Pancreas (tissue), 10 donors: ENCODE data around the gene SORCS3. TPM values are rescaled to one million over a fixed set of nuclear protein-coding genes. Genes with fewer than 3 reads are reported as not detected.

Source experiments
- ATAC-seq, 4 donors: fragments of 200-7000 bp; cut with Tn5 transposase; one replicate each; pipeline versions ENCODE4 v1.8.0 to v1.9.1; 2020; ENCODE audit warnings: mild to moderate bottlenecking in 4 of 4, moderate library complexity in 4 of 4
- DNase-seq, 6 donors: peaks; one replicate each; pipeline ENCODE4 v3.0.0-alpha.2; 2020
- FAIRE-seq: peaks from 2 replicates; lab custom pipeline; 2012; peaks lifted over from hg19 to GRCh38; lab: Jason Lieb, UNC
- H3K27ac ChIP-seq, 4 donors: fragments of 200-600 bp; sonication (generic); 1 replicate in 3 of 4; 2 replicates in 1 of 4; pipeline versions ENCODE4 v1.5.0 to v1.8.0; 2020
- H3K27me3 ChIP-seq, 4 donors: fragments of 200-600 bp; one replicate each; pipeline ENCODE4 v1.8.0; 2021
- H3K36me3 ChIP-seq, 3 donors: fragments of 200-600 bp; sonication (generic) in 1 of 3; one replicate each; pipeline versions ENCODE4 v1.5.0 to v1.8.0; 2020 to 2021
- H3K4me1 ChIP-seq, 3 donors: fragments of 200-600 bp; one replicate each; pipeline ENCODE4 v1.8.0; 2021
- H3K4me3 ChIP-seq, 4 donors: fragments of 200-600 bp; sonication (generic) in 2 of 4; one replicate each; pipeline versions ENCODE4 v1.5.0 to v1.8.0; 2020 to 2021
- H3K9me3 ChIP-seq, 4 donors: fragments of 200-600 bp; one replicate each; pipeline ENCODE4 v1.8.0; 2021
- CTCF ChIP-seq, 4 donors: fragments of 200-600 bp; sonication (generic) in 3 of 4; IDR thresholded peaks; one replicate each; pipeline versions ENCODE4 v1.5.0 to v1.8.0; 2021; ENCODE audit warnings: antibody characterized with exemption in 4 of 4
- WGBS, 2 donors: extraction: QIAGEN DNeasy Blood & Tissue Kit; methylation state at CpG; one replicate each; pipeline ENCODE4 v1.1.7; 2013; 5-methylcytosine and 5-hydroxymethylcytosine counted together
- intact Hi-C, 3 donors: fragments of 100-400 bp; cut with DNase I; formaldehyde crosslinking; loops; one replicate each; pipeline versions ENCODE4 v1.11.1 to v1.14.2; 2022
- polyA plus RNA-seq, 2 donors: library from polyadenylated mRNA; stranded (reverse); fragments of 200-250 nt; gene quantifications; one replicate each; pipeline ENCODE4 v1.2.3, GENCODE V29; 2013
- total RNA-seq, 6 donors: library from RNA; stranded (reverse); fragmentation: NEBNext Ultra II Directional in 4 of 6; extraction: Animal tissue kit (Norgen Biotek cat#: 25700) in 4 of 6; gene quantifications; one replicate each; pipeline versions ENCODE4 v1.2.1 to v1.2.4, GENCODE V29; 2021 to 2023
- donor health status: healthy with polysubstance abuse.
- donor health status: DM: no; HTN: no; CAD: no; lungs with moderate emphysema.
- donor health status: DM: no; HTN: no; CAD: no.
- donor health status: control.
- donor health status: control.
- donor health status: Bipolar disorder and iron deficiency.
- donor health status: DM: yes; HTN: yes; CAD: no.
- donor health status: DM: no; HTN: no; CAD: no.
- donor health status: DM: no; HTN: no; CAD: no.
- donor health status: DM: yes; HTN: yes; CAD: no.

SORCS3 gene
- total and polyA plus RNA-seq, 8 donors = 0.02 TPM; not detected in 7

DNA sequence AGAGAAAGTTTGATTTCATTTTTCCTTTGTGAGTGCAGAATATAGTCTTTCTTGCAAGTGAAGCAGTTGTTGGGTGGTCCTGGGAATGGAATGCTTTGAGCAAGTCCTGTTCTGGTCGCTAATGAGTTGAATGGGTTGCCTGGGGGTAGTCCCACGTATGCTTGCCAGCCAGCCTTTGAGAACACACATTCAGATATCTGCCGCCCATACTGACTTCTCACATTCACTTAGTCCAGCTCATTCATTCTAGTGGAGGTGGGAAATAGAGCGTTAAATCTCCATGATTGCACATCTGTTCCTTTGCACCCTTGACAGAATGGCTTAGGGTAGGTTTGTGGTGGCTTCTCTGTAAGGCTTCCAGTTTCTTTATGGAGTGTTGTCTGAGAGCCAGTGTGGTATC lies 256.6 kb downstream of the SORCS3 start:
- Histone ChIP-seq H3K27me3 (no peaks in the 10 kb centered on the region), H3K36me3 (no peaks in the 10 kb centered on the region), H3K4me1 (no peaks in the 10 kb centered on the region), H3K9me3 (no peaks in the 10 kb centered on the region), H3K4me3 (no peak overlapping the region), H3K27ac (no peak overlapping the region)
- 47 to 51% methylated on average over 4 of the region's 4 CpGs for WGBS, 2 donors
- no peak for TF ChIP-seq CTCF (IDR thresholded peaks at IDR 0.05)
- no peak for ATAC-seq
- no peak for FAIRE-seq
- DNase-seq = no peak
- intact Hi-C loops = no loop called here

DNA sequence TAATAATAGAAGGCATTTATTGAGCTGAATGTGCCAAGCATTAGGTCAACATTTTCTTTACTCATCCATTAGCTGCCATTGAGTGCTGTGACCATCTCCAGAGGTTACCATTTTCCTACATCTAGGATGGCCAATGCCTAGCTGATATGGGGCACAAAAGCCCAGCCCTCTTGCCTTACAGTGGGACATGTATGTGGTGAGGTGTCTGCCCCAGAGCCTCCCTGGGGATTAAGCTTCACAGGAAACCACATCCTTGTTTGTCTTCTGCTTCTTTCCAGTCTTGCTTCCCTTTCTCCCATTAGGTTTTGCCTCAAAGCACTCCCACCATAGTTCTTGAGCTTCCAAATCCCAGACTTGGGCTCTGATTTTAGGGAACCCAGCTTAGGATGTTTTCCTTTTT lies 258.7 kb downstream of the SORCS3 start:
- no peak for TF ChIP-seq CTCF (IDR thresholded peaks at IDR 0.05)
- FAIRE-seq = no peak
- intact Hi-C loops = no loop called here
- Histone ChIP-seq H3K27me3 (peaks cover 0 to 4% (median 0%) of the 10 kb centered on the region in 4 donors), H3K4me3 (no peak overlapping the region), H3K4me1 (no peaks in the 10 kb centered on the region), H3K9me3 (no peaks in the 10 kb centered on the region), H3K36me3 (no peaks in the 10 kb centered on the region), H3K27ac (no peak overlapping the region)
- no peak for ATAC-seq
- DNase-seq = no peak

GRCh38 chr10:104903433-104903832 lies 262.3 kb downstream of the SORCS3 start:
- no peaks in the 10 kb centered on the region for H3K36me3 ChIP-seq
- no peaks in the 10 kb centered on the region for H3K9me3 ChIP-seq
- peaks cover 0 to 4% (median 0%) of the 10 kb centered on the region in 4 donors for H3K27me3 ChIP-seq
- H3K4me3 ChIP-seq = no peak overlapping the region
- ATAC-seq = no peak
- no peak for DNase-seq
- 63 to 80% methylated on average over 3 of the region's 3 CpGs for WGBS, 2 donors
- no peak overlapping the region for H3K27ac ChIP-seq
- no peak for TF ChIP-seq CTCF (IDR thresholded peaks at IDR 0.05)
- intact Hi-C loops = no loop called here
- no peaks in the 10 kb centered on the region for H3K4me1 ChIP-seq
- no peak for FAIRE-seq

- WGBS, 2 donors = 53 to 56% methylated on average over 5 of the region's 5 CpGs
- DNase-seq = no peak
These were observed 263.7 kb downstream of the SORCS3 start for GRCh38 chr10:104904753-104905323.

More at GRCh38 chr10:104904753-104905323, 263.7 kb downstream of the SORCS3 start:
- no peaks in the 10 kb centered on the region for H3K9me3 ChIP-seq
- FAIRE-seq = no peak
- TF ChIP-seq CTCF (IDR thresholded peaks at IDR 0.05) = no peak
- H3K36me3 ChIP-seq = no peaks in the 10 kb centered on the region
- H3K4me3 ChIP-seq = no peak overlapping the region
- H3K27me3 ChIP-seq = peaks cover 0 to 4% (median 0%) of the 10 kb centered on the region in 4 donors
- no peak overlapping the region for H3K27ac ChIP-seq
- ATAC-seq = no peak
- intact Hi-C loops = no loop called here
- no peaks in the 10 kb centered on the region for H3K4me1 ChIP-seq
